ENCODE data around the gene RIMBP2.

DNA sequence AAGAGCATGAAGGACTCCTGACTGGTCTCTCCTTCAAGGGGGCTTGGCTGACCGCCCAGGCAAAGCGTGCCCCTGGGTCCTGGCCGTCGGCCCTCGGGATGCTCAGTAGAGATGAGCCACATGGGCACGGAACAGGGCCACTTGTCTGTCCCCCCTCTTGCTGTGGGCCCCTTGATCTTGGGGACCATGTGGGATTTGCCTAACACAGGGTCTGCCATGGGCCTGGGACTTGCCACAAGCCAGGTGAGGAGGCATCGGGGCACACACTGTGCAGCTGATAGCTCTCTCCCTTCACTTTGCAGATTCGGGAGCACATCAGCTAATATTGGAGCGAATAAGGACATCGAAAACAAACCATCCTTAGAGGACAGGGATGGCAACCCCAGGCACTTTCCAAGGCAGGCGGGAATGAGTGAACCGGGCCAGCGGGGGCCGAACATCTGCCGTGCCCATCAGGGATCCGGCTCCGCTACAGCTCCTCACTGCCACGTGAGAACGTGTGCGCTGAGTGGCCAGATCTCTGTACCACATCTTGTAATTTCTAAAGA lies 290.3 kb downstream of the RIMBP2 start:
- TF ChIP-seq, protein P1, sequence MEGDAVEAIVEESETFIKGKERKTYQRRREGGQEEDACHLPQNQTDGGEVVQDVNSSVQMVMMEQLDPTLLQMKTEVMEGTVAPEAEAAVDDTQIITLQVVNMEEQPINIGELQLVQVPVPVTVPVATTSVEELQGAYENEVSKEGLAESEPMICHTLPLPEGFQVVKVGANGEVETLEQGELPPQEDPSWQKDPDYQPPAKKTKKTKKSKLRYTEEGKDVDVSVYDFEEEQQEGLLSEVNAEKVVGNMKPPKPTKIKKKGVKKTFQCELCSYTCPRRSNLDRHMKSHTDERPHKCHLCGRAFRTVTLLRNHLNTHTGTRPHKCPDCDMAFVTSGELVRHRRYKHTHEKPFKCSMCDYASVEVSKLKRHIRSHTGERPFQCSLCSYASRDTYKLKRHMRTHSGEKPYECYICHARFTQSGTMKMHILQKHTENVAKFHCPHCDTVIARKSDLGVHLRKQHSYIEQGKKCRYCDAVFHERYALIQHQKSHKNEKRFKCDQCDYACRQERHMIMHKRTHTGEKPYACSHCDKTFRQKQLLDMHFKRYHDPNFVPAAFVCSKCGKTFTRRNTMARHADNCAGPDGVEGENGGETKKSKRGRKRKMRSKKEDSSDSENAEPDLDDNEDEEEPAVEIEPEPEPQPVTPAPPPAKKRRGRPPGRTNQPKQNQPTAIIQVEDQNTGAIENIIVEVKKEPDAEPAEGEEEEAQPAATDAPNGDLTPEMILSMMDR (IDR thresholded peaks at IDR 0.05) = no peak
- TF ChIP-seq POLR2A (IDR thresholded peaks at IDR 0.05) = no peak

Measured in uterus (tissue), 2 donors.